Rectal smooth muscle tissue (tissue), 1 donor: Measurements from ENCODE around the gene DHDDS.

ENCODE experiments used
- H3K27ac ChIP-seq: one replicate; pipeline ENCODE4 v1.7.0; 2013; ENCODE audit warnings: low read depth, low read length, inconsistent platforms
- H3K27me3 ChIP-seq: one replicate; pipeline ENCODE4 v1.7.0; 2013; ENCODE audit warnings: low read length; ENCODE audit not compliant: control insufficient read depth, insufficient read depth
- H3K36me3 ChIP-seq: one replicate; pipeline ENCODE4 v1.7.0; 2013; ENCODE audit warnings: low read length; ENCODE audit not compliant: control insufficient read depth, insufficient read depth
- H3K4me1 ChIP-seq: one replicate; pipeline ENCODE4 v1.7.0; 2013; ENCODE audit warnings: low read length; ENCODE audit not compliant: control insufficient read depth, insufficient read depth
- H3K4me3 ChIP-seq: one replicate; pipeline ENCODE4 v1.7.0; 2013; ENCODE audit warnings: low read length
- H3K9ac ChIP-seq: one replicate; pipeline ENCODE4 v1.7.0; 2013; ENCODE audit warnings: low read length

The DHDDS gene

GRCh38 chr1:26432793-26433192 is 672 bp downstream of the DHDDS start:
- peak overlapping the region; percentile 81 for H3K4me3 ChIP-seq
- no peaks in the 10 kb centered on the region for H3K27me3 ChIP-seq
- peak overlapping the region; percentile 66 for H3K27ac ChIP-seq
- peaks cover 6% of the 10 kb centered on the region for H3K4me1 ChIP-seq
- peaks cover 2% of the 10 kb centered on the region for H3K36me3 ChIP-seq
- peak overlapping the region; percentile 76 for H3K9ac ChIP-seq

GRCh38 chr1:26434161-26434752 is 2.1 kb downstream of the DHDDS start:
- H3K27ac ChIP-seq, result no peak overlapping the region
- H3K27me3 ChIP-seq, result no peaks in the 10 kb centered on the region
- no peak overlapping the region for H3K9ac ChIP-seq
- peaks cover 10% of the 10 kb centered on the region for H3K36me3 ChIP-seq
- H3K4me1 ChIP-seq, result peaks cover 6% of the 10 kb centered on the region
- H3K4me3 ChIP-seq, result no peak overlapping the region

GRCh38 chr1:26438041-26438440 is 5.9 kb downstream of the DHDDS start:
- Histone ChIP-seq H3K27ac (no peak overlapping the region), H3K36me3 (peaks cover 19% of the 10 kb centered on the region), H3K9ac (no peak overlapping the region), H3K4me3 (no peak overlapping the region), H3K27me3 (no peaks in the 10 kb centered on the region), H3K4me1 (peaks cover 3% of the 10 kb centered on the region)

GRCh38 chr1:26440259-26440658 is 8.1 kb downstream of the DHDDS start:
- Histone ChIP-seq H3K27me3 (no peaks in the 10 kb centered on the region), H3K4me1 (no peaks in the 10 kb centered on the region), H3K27ac (no peak overlapping the region), H3K4me3 (no peak overlapping the region), H3K9ac (no peak overlapping the region), H3K36me3 (peaks cover 25% of the 10 kb centered on the region)

- no peak overlapping the region for H3K9ac ChIP-seq
- peaks cover 4% of the 10 kb centered on the region for H3K36me3 ChIP-seq
- no peak overlapping the region for H3K4me3 ChIP-seq
- H3K4me1 ChIP-seq, result no peaks in the 10 kb centered on the region
- H3K27me3 ChIP-seq, result no peaks in the 10 kb centered on the region
- H3K27ac ChIP-seq, result no peak overlapping the region
Observed at GRCh38 chr1:26449868-26450267, 17.7 kb downstream of the DHDDS start.

GRCh38 chr1:26450908-26451307 is 18.8 kb downstream of the DHDDS start:
- Histone ChIP-seq H3K27ac (no peak overlapping the region), H3K4me1 (no peaks in the 10 kb centered on the region), H3K36me3 (peaks cover 6% of the 10 kb centered on the region), H3K27me3 (no peaks in the 10 kb centered on the region), H3K4me3 (no peak overlapping the region), H3K9ac (no peak overlapping the region)

- Histone ChIP-seq H3K36me3 (peaks cover 6% of the 10 kb centered on the region), H3K27ac (no peak overlapping the region), H3K27me3 (no peaks in the 10 kb centered on the region), H3K4me3 (no peak overlapping the region), H3K4me1 (no peaks in the 10 kb centered on the region), H3K9ac (no peak overlapping the region)
Observed at GRCh38 chr1:26452459-26453183, 20.5 kb downstream of the DHDDS start.

- Histone ChIP-seq H3K36me3 (peaks cover 20% of the 10 kb centered on the region), H3K4me3 (no peak overlapping the region), H3K4me1 (no peaks in the 10 kb centered on the region), H3K27me3 (no peaks in the 10 kb centered on the region), H3K9ac (no peak overlapping the region), H3K27ac (no peak overlapping the region)
Observed at GRCh38 chr1:26459148-26459547, 27.0 kb downstream of the DHDDS start.

GRCh38 chr1:26459573-26460031 is 27.5 kb downstream of the DHDDS start:
- H3K36me3 ChIP-seq, result peaks cover 21% of the 10 kb centered on the region
- H3K9ac ChIP-seq, result no peak overlapping the region

GRCh38 chr1:26468911-26469310 is 36.8 kb downstream of the DHDDS start:
- Histone ChIP-seq H3K9ac (no peak overlapping the region), H3K27ac (no peak overlapping the region), H3K36me3 (peaks cover 27% of the 10 kb centered on the region)

More at GRCh38 chr1:26459573-26460031, 27.5 kb downstream of the DHDDS start:
- Histone ChIP-seq H3K27me3 (no peaks in the 10 kb centered on the region), H3K27ac (no peak overlapping the region), H3K4me3 (no peak overlapping the region), H3K4me1 (no peaks in the 10 kb centered on the region)

GRCh38 chr1:26469558-26469957 is 37.4 kb downstream of the DHDDS start:
- Histone ChIP-seq H3K4me3 (no peak overlapping the region), H3K4me1 (peaks cover 11% of the 10 kb centered on the region), H3K27ac (no peak overlapping the region), H3K9ac (no peak overlapping the region), H3K36me3 (peaks cover 25% of the 10 kb centered on the region), H3K27me3 (no peaks in the 10 kb centered on the region)

More at GRCh38 chr1:26468911-26469310, 36.8 kb downstream of the DHDDS start:
- Histone ChIP-seq H3K4me1 (peaks cover 9% of the 10 kb centered on the region), H3K27me3 (no peaks in the 10 kb centered on the region), H3K4me3 (no peak overlapping the region)

- peak overlapping the region; percentile 80 for H3K4me3 ChIP-seq
- no peak overlapping the region for H3K27ac ChIP-seq
- H3K4me1 ChIP-seq, result peaks cover 11% of the 10 kb centered on the region
- no peak overlapping the region for H3K9ac ChIP-seq
- H3K27me3 ChIP-seq, result no peaks in the 10 kb centered on the region
- peaks cover 15% of the 10 kb centered on the region for H3K36me3 ChIP-seq
Observed at GRCh38 chr1:26470878-26471497, 38.9 kb downstream of the DHDDS start.
